Kidney (tissue), 22 donors: ENCODE results near the gene ASPHD1. TPM values are rescaled to one million over a fixed set of nuclear protein-coding genes. Genes with fewer than 3 reads are reported as not detected.

ENCODE experiments used
- DNase-seq, 5 donors: peaks; one replicate each; pipeline ENCODE4 v3.0.0-alpha.2; 2013 to 2020
- FAIRE-seq: peaks from 2 replicates; lab custom pipeline; 2012; peaks lifted over from hg19 to GRCh38; lab: Jason Lieb, UNC
- H3K27ac ChIP-seq, 2 donors: one replicate each; pipeline ENCODE4 v1.7.0; 2013; ENCODE audit warnings: low read depth in 2 of 2, low read length in 2 of 2, inconsistent platforms in 1 of 2
- H3K27me3 ChIP-seq: one replicate; pipeline ENCODE4 v1.7.1; 2013; ENCODE audit warnings: low read length, inconsistent platforms; ENCODE audit not compliant: control insufficient read depth, insufficient read depth
- H3K36me3 ChIP-seq, 3 donors: one replicate each; pipeline versions ENCODE4 v1.7.0 to v1.7.1; 2013; ENCODE audit warnings: low read length in 3 of 3, control low read depth in 1 of 3, inconsistent platforms in 1 of 3; ENCODE audit not compliant: insufficient read depth in 3 of 3, control insufficient read depth in 2 of 3
- H3K4me1 ChIP-seq, 3 donors: one replicate each; pipeline versions ENCODE4 v1.7.0 to v1.7.1; 2013; ENCODE audit warnings: low read length in 3 of 3, inconsistent platforms in 1 of 3, low read depth in 1 of 3; ENCODE audit not compliant: control insufficient read depth in 2 of 3, insufficient read depth in 2 of 3
- H3K4me3 ChIP-seq, 3 donors: one replicate each; pipeline versions ENCODE4 v1.7.0 to v1.8.1; 2013; ENCODE audit warnings: low read length in 3 of 3, control low read depth in 1 of 3, inconsistent platforms in 1 of 3
- H3K9ac ChIP-seq, 3 donors: one replicate each; pipeline versions ENCODE4 v1.7.0 to v1.7.1; 2013; ENCODE audit warnings: low read length in 3 of 3, control low read depth in 1 of 3, inconsistent platforms in 1 of 3
- H3K9me3 ChIP-seq, 3 donors: one replicate each; pipeline versions ENCODE4 v1.7.0 to v1.7.1; 2013; ENCODE audit warnings: low read length in 3 of 3, control low read depth in 1 of 3, inconsistent platforms in 1 of 3; ENCODE audit not compliant: control insufficient read depth in 2 of 3, insufficient read depth in 1 of 3
- intact Hi-C: fragments of 100-400 bp; cut with DNase I; formaldehyde crosslinking; loops from one replicate; pipeline ENCODE4 v1.11.1; 2022
- long read RNA-seq, 10 donors: library from polyadenylated mRNA in 1 of 10; unstranded in 1 of 10; transcript quantifications; one replicate each; pipeline ENCODE4 v2.0.0 and lab custom pipeline, GENCODE V29; 2021 to 2026
- polyA plus RNA-seq: library from polyadenylated mRNA; stranded (reverse); fragments of 350-450 nt; fragmentation: Illumina TruSeq; extraction: RNeasy Lipid Tissue Mini Kit (QIAGEN cat#74804); gene quantifications from one replicate; pipeline ENCODE4 v1.2.3, GENCODE V29; 2014; ENCODE audit warnings: low read depth, low replicate concordance; ENCODE audit not compliant: insufficient read depth
- total RNA-seq: library from RNA; stranded (reverse); fragmentation: NEBNext Ultra II Directional; extraction: Animal tissue kit (Norgen Biotek cat#: 25700); gene quantifications from one replicate; pipeline ENCODE4 v1.2.1, GENCODE V29; 2021
- TF ChIP-seq, protein P1 (sequence below): IDR thresholded peaks from 3 replicates; pipeline ENCODE4 v1.5.1; 2012; ENCODE audit warnings: mild to moderate bottlenecking, moderate library complexity, borderline replicate concordance; ENCODE audit not compliant: insufficient read depth; ENCODE audit errors: extremely low read depth
- donor health status: control.
- donor health status: control.
- donor health status: control.
- donor health status: control.
- donor health status: control.
- donor health status: DM: yes; HTN: yes; CAD: no.
- donor health status: Normal renal cell carcinoma (clear cell type).

Gene ASPHD1, protein sequence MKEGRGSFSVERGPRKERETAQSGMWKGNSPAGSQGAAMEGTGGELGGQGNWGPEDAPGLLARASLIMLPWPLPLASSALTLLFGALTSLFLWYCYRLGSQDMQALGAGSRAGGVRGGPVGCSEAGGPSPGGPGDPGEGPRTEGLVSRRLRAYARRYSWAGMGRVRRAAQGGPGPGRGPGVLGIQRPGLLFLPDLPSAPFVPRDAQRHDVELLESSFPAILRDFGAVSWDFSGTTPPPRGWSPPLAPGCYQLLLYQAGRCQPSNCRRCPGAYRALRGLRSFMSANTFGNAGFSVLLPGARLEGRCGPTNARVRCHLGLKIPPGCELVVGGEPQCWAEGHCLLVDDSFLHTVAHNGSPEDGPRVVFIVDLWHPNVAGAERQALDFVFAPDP
- total RNA-seq (8.9 TPM), polyA plus RNA-seq (6.1 TPM)
- long read RNA-seq, donor 1, partial matches to known transcripts: 0 of 6 reads
- long read RNA-seq, donor 1, other reads (novel, unspliced or antisense): 6 of 6 reads
- long read RNA-seq, donor 2: 0 reads
- long read RNA-seq, donor 3: 0 reads
- long read RNA-seq, donor 4, partial matches to known transcripts: 6 of 6 reads
- long read RNA-seq, donor 4, other reads (novel, unspliced or antisense): 0 of 6 reads
- long read RNA-seq, donor 5: 0 reads
- long read RNA-seq, donor 6: 0 reads
- long read RNA-seq, donor 7, partial matches to known transcripts: 0 of 8 reads
- long read RNA-seq, donor 7, other reads (novel, unspliced or antisense): 3 of 8 reads
- long read RNA-seq, donor 8, partial matches to known transcripts: 0 of 26 reads
- long read RNA-seq, donor 8, other reads (novel, unspliced or antisense): 25 of 26 reads
- long read RNA-seq, donor 9: 0 reads
- long read RNA-seq, donor 10, partial matches to known transcripts: 0 of 1 reads
- long read RNA-seq, donor 10, other reads (novel, unspliced or antisense): 0 of 1 reads

DNA sequence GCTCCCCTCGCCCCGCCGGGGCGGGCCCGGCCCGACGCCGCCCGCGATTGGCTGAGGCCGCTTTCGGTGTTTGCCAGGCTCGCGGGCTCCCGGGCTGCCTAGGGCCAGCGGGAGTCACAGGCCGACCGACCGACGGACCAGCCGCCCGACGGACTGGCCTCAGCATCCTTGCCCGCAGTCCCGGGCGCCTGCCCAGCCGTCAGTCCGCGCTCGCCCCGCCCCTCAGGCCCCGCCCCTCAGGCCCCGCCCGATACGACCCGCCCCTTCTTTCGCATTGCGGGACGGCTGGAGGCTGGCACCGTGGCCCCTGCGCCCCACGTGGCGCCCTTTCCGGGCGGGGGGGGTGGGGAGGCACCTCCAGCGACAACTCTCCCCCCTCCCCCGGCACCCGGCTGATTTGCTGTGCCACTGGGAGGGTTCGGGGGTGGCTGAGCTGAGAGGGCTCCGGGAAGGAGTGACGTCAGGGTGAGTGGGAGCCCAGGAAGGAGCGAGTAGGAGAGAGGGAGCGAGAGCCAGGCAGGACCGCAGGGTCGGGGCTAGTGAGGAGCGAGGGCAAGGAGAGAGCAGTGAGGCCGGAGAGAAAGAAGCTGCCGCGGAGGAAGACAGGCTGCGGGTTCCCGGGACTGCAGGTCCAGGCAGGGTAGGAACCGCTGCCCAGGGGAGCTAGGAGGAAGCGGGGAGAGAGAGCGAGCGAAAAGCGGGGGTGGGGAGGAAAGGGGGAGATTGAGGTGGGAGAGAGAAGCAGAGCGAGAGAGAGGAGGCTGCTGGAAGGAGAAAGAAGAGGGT lies at the start of gene ASPHD1:
TSS of gene ASPHD1 (plus strand) at position 387 of the 786 bp plus-strand sequence. CDS start 484 bp downstream, outside the sequence.
- Histone ChIP-seq H3K9me3 (no peaks in the 10 kb centered on the region), H3K36me3 (no peaks in the 10 kb centered on the region), H3K27ac (no peak within 1 kb of the TSS), H3K4me1 (peaks cover 0 to 5% (median 3%) of the 10 kb centered on the region in 3 donors), H3K9ac (peak within 1 kb of the TSS in 1 of 3 donors; percentile 34), H3K4me3 (peak within 1 kb of the TSS; percentile 39 to 57 (median 55)), H3K27me3 (no peaks in the 10 kb centered on the region)
- DNase-seq (peak; percentile 74 to 90 (median 82)), FAIRE-seq (no peak)
- TF ChIP-seq, protein P1, sequence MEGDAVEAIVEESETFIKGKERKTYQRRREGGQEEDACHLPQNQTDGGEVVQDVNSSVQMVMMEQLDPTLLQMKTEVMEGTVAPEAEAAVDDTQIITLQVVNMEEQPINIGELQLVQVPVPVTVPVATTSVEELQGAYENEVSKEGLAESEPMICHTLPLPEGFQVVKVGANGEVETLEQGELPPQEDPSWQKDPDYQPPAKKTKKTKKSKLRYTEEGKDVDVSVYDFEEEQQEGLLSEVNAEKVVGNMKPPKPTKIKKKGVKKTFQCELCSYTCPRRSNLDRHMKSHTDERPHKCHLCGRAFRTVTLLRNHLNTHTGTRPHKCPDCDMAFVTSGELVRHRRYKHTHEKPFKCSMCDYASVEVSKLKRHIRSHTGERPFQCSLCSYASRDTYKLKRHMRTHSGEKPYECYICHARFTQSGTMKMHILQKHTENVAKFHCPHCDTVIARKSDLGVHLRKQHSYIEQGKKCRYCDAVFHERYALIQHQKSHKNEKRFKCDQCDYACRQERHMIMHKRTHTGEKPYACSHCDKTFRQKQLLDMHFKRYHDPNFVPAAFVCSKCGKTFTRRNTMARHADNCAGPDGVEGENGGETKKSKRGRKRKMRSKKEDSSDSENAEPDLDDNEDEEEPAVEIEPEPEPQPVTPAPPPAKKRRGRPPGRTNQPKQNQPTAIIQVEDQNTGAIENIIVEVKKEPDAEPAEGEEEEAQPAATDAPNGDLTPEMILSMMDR: no peak
- intact Hi-C loops: no loop called here

DNA sequence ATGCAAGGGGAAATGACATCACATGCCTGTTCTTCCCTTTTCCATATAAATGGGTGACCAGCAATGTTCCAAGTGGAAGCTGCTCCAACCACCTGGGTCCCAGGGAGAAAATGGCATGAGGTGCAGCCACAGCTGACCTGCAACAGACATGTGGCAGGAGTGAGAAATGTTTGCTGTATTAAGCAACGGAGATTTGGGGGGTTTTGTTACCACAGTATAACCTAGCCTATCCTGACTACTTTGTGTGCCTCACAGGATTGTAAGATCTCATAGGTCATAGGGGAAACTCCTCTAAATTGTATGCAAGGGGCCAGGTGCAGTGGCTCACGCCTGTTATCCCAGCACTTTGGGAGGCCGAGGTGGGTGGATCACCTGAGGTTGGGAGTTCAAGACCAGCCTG lies 49.3 kb upstream of the ASPHD1 start:
- intact Hi-C loops: no loop called here
- Histone ChIP-seq H3K36me3 (peaks cover 0 to 14% (median 12%) of the 10 kb centered on the region in 3 donors), H3K4me1 (peaks cover 0 to 3% (median 0%) of the 10 kb centered on the region in 3 donors), H3K9me3 (no peaks in the 10 kb centered on the region), H3K27me3 (no peaks in the 10 kb centered on the region), H3K4me3 (no peak overlapping the region), H3K27ac (no peak overlapping the region), H3K9ac (no peak overlapping the region)
- FAIRE-seq (no peak), DNase-seq (no peak)
- TF ChIP-seq, protein P1: no peak

DNA sequence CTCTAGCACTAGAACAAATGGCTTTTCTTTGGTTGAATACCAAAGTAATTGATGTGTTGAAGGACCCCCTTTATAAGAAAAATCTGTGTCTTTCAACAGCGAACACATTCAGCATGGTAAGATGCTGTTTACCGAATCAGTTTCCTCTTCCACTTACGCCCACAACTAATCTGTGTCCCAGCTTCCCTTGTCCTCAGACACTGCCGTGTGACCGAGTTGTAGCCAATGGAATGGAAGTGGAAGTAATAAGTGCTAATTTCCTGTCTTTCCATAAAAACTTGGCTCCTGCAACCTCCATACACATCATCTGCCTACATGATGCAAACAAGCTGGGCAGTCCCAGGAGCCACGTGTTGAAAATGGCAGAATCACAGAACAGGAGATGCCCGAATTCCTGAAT lies 47.6 kb upstream of the ASPHD1 start:
- DNase-seq (peak in 1 of 5 donors; percentile 71), FAIRE-seq (no peak)
- Histone ChIP-seq H3K4me3 (no peak overlapping the region), H3K9me3 (no peaks in the 10 kb centered on the region), H3K27ac (peak overlapping the region in 1 of 2 donors; percentile 48), H3K36me3 (peaks cover 0 to 2% (median 0%) of the 10 kb centered on the region in 3 donors), H3K27me3 (no peaks in the 10 kb centered on the region), H3K4me1 (peaks cover 0 to 3% (median 0%) of the 10 kb centered on the region in 3 donors), H3K9ac (no peak overlapping the region)
- TF ChIP-seq, protein P1: no peak
- intact Hi-C loops: no loop called here
